NCI-H510A treated with DMSO at 0.1 percent for 48 hours (cell line): ENCODE results near the gene ANGPTL8.

Experiments
- DNase-seq: peaks from one replicate; lab custom pipeline; 2025; lab: John Stamatoyannopoulos, UW

ANGPTL8 gene

GRCh38 chr19:11203194-11204075 is 36.0 kb upstream of the ANGPTL8 start:
- DNase-seq = no peak

- no peak for DNase-seq
Measured at GRCh38 chr19:11204076-11204602, 35.3 kb upstream of the ANGPTL8 start.

- DNase-seq = no peak
Measured at GRCh38 chr19:11204943-11205349, 34.5 kb upstream of the ANGPTL8 start.

GRCh38 chr19:11205939-11206570 is 33.4 kb upstream of the ANGPTL8 start:
- no peak for DNase-seq

GRCh38 chr19:11208561-11209471 is 30.6 kb upstream of the ANGPTL8 start:
- DNase-seq = no peak

- no peak for DNase-seq
Measured at GRCh38 chr19:11209839-11210655, 29.4 kb upstream of the ANGPTL8 start.

- no peak for DNase-seq
Measured at GRCh38 chr19:11210656-11210928, 28.8 kb upstream of the ANGPTL8 start.

GRCh38 chr19:11214387-11214786 is 25.0 kb upstream of the ANGPTL8 start:
- DNase-seq = no peak

- no peak for DNase-seq
Measured at GRCh38 chr19:11221082-11221598, 18.3 kb upstream of the ANGPTL8 start.

GRCh38 chr19:11223200-11223599 is 16.2 kb upstream of the ANGPTL8 start:
- DNase-seq = no peak

GRCh38 chr19:11224429-11224828 is 15.0 kb upstream of the ANGPTL8 start:
- DNase-seq = no peak

- no peak for DNase-seq
Measured at GRCh38 chr19:11225172-11225571, 14.2 kb upstream of the ANGPTL8 start.

- DNase-seq = no peak
Measured at GRCh38 chr19:11225815-11226214, 13.6 kb upstream of the ANGPTL8 start.

GRCh38 chr19:11226716-11227166 is 12.7 kb upstream of the ANGPTL8 start:
- DNase-seq = no peak

- DNase-seq = no peak
Measured at GRCh38 chr19:11227195-11227886, 12.1 kb upstream of the ANGPTL8 start.

GRCh38 chr19:11230621-11231386 is 8.6 kb upstream of the ANGPTL8 start:
- no peak for DNase-seq

- no peak for DNase-seq
Measured at GRCh38 chr19:11232555-11232954, 6.9 kb upstream of the ANGPTL8 start.

GRCh38 chr19:11233073-11233472 is 6.3 kb upstream of the ANGPTL8 start:
- no peak for DNase-seq

- no peak for DNase-seq
Measured at GRCh38 chr19:11234486-11235075, 4.8 kb upstream of the ANGPTL8 start.
